ENCODE results near the gene RAB1A.

- TF ChIP-seq CTCF (IDR thresholded peaks at IDR 0.05) (no peak), POLR2A (IDR thresholded peaks at IDR 0.05) (no peak)
These were observed 68.6 kb downstream of the RAB1A start for GRCh38 chr2:65061146-65061909.

Data from uterus (tissue), 2 donors.